GM20000 (cell line): Measurements from ENCODE around the gene SSNA1.
A peak's percentile ranks its signal among the peaks of the same experiment; 100 is the strongest.

Experiments
- DNase-seq: peaks from one replicate; pipeline ENCODE4 v3.0.0; 2012; ENCODE audit warnings: low spot score
- CTCF ChIP-seq: IDR thresholded peaks from 2 replicates; pipeline ENCODE4 v1.5.1; 2012; ENCODE audit warnings: mild to moderate bottlenecking, control low read depth; ENCODE audit errors: extremely low read depth, missing control alignments

SSNA1 gene

GRCh38 chr9:137188490-137189296, at the start of gene SSNA1, which contains the start of gene ANAPC2:
SSNA1 (plus strand) TSS chr9:137188676; CDS start chr9:137188727, 51 bp downstream.
ANAPC2 (minus strand) TSS chr9:137188560; CDS start chr9:137188532, 28 bp downstream.
- peak; percentile 99 for DNase-seq
- TF ChIP-seq CTCF, result peak; percentile 18

GRCh38 chr9:137138722-137139467, 49.6 kb upstream of the SSNA1 start, which contains the start of gene GRIN1:
GRIN1 (plus strand) TSS chr9:137139154; CDS start chr9:137139487, 333 bp downstream.
- TF ChIP-seq CTCF, result no peak

GRCh38 chr9:137139468-137140150, 48.9 kb upstream of the SSNA1 start:
- TF ChIP-seq CTCF, result no peak
- no peak for DNase-seq

More at GRCh38 chr9:137138722-137139467, 49.6 kb upstream of the SSNA1 start, which contains the start of gene GRIN1:
- DNase-seq, result peak; percentile 78

GRCh38 chr9:137140151-137141012, 48.1 kb upstream of the SSNA1 start:
- DNase-seq, result no peak
- no peak for TF ChIP-seq CTCF

- no peak for DNase-seq
- TF ChIP-seq CTCF, result no peak
Measured at GRCh38 chr9:137141050-137141810, 47.2 kb upstream of the SSNA1 start.
